Activated effector memory CD4-positive, alpha-beta T cell treated with anti-CD3 and anti-CD28 coated beads, Interleukin-2, amount 50 U/mL, for 16 hours (primary cell): ENCODE data around the gene C8G.

Source experiments
- DNase-seq: peaks from one replicate; pipeline ENCODE4 v3.0.0-alpha.2; 2020

Gene C8G

DNA sequence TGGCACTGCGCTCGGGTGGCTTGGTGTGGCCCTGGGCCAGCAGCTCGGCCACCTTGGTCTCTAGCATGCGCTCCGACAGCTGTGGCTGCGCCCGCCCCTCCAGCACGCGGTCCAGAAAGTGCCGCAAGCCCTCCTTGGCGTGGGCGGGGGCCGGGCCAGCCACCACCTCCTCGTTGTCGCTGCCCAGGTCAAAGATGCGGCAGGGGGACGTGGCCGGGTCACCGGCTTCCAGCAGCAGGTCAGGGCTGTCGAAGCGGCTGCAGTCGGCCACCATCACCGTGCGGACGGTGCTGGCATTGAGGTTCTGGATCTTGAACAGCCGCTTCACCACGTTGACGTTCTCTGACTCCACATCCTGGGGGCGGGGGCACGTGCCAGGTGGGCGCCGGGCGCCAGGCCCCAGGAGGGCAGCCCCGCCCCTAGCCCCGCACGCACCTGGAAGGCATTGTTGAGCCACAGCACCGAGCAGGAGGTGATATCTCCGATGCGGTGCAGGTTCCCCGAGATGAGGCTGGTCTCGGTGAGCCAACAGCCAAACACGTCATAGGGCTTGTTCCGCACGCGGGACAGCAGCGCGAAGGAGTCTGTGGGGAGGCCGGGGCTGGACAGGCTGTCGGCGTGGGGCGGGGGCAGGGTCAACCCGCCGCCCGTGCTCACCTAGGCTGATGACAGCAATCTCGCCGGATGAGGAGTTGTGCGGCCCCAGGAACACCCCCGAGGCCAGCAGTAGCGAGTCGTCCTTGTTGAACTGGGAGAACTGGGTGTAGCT, 2.7 kb upstream of the C8G start:
- DNase-seq, result no peak

DNA sequence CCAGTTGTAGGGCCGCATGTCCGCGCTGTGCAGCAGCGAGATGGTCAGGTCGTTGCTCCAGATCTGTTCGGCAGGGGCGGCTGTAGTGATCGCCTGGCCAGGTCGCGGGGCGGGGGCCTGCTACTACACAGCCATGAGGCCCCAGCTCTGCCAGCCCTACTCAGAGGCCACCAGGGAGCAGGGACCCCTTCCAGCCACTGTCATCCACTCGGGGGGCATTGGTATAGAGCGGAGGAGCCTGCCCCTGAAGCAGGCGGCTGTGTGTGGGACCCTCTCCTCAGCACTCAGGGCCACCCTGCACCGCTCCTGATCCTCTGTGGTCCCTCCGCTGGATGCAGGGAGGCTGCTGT, 2.2 kb upstream of the C8G start:
- DNase-seq, result no peak

DNA sequence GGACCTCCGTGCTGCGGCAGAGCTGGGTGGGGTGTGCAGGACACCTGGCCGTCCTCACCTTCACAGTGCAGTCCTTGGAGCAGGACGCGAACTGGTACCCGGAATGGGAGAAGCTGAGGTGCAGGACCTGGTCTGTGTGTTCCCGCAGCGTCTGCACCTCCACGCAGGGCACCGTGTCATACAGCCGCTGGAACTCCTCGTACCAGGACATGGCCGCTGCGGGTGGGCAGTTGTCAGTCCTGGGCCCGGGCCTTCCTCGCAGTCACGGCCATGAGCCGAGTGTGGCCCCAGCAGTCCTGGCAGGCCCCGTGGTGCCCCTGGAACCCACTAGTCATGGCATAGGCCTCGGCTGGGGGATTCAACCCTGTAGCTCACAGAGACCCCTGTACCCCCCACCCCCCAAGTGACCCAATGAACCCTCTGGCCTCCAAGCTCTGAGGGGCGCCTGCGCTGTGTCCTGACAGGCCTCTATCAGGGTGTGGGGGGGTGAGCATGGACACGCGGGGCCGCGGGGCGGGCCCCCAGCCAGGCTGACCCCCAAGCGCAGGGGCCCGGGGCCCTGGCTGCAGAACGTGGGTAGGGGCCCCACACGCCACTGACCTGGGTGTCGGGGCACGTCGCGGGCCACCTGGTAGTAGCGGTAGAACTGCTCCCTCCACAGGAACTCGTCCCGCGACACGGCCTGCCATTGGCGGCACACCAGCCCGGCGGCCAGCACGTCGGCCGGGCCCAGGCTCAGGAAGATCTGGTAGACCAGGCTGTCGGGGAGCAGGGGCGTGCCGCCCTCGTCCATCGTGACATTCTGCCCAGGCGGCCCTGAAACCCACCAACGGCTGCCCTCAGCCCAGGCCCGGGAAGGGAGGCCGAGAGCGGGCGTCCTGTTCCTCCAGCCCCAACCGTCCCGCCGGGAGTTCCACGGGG, 1.5 kb upstream of the C8G start:
- peak; percentile 79 for DNase-seq

DNA sequence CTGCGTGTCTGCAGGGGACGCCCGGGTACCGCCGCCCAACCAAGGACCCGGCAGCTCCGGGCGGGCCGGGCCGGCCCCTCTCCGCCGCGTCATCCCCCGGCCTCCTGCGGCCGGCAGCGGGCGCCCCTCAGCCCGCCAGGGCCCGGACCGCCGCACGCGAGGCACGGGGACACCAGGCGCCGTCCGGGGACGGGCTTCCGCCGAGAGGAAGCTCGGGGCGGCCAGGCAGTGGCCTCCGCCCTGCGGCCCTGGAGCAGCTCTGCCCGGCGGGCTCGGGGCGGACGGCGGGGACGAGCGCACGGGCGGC, 878 bp upstream of the C8G start:
- DNase-seq, result no peak

- DNase-seq, result no peak
Observed at GRCh38 chr9:136945333-136946227, 537 bp downstream of the C8G start.

GRCh38 chr9:136946228-136947027, 1.4 kb downstream of the C8G start:
- no peak for DNase-seq

- no peak for DNase-seq
Observed at GRCh38 chr9:136947028-136947891, 2.2 kb downstream of the C8G start.

DNA sequence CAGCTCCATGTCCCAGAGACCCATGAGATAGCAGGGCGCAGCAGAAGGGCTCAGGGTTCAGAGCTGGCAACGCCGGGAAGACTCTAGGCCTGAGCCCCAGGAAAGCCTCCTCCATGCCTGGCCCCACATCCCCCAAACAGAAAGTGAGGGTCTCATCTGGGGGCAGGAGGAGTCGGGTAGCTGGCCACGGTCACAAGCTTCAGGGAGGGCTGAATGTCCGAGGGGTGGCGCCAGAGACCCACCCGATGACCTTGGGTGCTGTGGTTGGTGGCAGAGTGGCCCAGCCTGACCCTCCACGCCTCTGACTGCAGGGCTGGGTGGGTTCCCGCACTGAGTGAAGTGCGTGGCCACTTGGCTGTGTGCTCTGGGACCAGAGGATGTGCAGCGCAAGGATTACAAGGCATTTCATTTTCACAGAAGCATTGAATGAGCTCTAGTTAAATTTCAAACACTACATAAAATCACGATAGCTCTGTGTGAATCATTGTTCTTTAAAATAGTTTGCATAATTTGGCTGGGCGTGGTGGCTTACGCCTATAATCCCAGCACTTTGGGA, 3.0 kb downstream of the C8G start:
- no peak for DNase-seq

GRCh38 chr9:136949239-136949816, 4.3 kb downstream of the C8G start:
- no peak for DNase-seq

GRCh38 chr9:136949817-136950655, 5.0 kb downstream of the C8G start:
- peak; percentile 99 for DNase-seq

GRCh38 chr9:136950656-136951276, 5.7 kb downstream of the C8G start:
- DNase-seq, result no peak

DNA sequence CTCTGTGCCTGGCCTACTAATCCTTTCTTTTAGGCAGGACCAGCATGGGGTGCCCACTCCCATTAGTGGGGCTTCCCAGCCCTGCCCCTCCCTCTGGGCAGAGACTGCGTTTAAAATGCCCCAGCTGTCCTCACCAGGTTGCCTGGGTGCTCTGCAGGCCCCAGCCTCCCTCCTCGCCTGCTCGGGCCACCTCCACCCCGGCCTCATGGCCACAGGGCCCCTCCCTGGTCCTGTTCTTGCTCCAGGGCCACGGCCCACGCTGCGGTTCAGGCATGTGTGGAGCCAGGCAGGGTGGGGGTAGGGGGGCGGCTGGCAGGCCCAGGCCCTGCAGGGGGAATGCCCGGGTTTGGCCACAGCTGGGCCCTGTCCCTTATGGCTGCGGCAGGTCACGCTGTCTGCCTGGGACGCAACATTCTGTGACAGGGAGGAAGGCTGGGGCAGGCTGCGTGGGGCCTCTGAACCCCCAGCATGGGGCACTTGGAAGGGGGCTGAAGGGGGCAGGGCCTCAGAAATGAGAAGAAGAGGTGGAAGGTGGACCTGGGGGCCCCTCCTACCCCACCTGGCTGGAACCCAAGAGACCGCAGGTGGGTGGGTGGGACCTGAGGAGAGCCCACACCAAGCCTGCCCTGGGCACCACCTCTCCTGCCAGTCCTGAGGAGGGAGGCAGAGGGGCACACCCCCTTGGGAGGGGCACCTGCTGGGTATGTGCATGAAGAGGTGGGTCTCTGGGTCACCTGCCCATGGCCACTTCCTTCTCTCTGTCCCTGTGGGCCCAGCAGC, 6.7 kb downstream of the C8G start, which contains the start of gene LCN12:
LCN12 (plus strand) TSS at position 733 of the 780 bp plus-strand sequence. CDS start 55 bp downstream, outside the sequence.
- no peak for DNase-seq

DNA sequence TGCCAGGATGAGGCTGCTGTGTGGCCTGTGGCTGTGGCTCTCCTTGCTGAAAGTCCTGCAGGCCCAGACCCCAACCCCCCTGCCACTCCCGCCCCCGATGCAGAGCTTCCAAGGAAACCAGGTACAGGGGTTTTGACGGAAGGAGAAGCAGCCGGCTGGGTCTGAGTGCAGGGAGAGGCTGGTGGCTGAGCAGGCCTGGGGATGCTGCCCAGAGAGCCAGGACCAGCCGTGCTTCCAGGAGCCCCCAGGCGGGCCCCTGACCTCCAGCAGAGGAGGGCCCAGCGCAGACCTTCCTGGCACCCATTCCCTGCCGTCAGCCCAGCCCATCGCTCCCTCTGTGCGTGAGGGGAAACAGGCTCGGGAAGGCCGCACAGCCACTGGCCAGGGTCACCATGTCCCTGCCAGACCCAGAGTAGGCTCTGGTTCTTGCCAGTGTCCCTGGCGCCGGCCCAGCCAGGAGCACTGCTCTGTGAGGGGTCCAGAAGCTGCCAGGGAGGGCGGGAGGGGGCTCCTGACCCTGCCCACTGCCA, 7.3 kb downstream of the C8G start:
- DNase-seq, result no peak

- DNase-seq, result no peak
Observed at GRCh38 chr9:136952876-136953770, 8.1 kb downstream of the C8G start.

DNA sequence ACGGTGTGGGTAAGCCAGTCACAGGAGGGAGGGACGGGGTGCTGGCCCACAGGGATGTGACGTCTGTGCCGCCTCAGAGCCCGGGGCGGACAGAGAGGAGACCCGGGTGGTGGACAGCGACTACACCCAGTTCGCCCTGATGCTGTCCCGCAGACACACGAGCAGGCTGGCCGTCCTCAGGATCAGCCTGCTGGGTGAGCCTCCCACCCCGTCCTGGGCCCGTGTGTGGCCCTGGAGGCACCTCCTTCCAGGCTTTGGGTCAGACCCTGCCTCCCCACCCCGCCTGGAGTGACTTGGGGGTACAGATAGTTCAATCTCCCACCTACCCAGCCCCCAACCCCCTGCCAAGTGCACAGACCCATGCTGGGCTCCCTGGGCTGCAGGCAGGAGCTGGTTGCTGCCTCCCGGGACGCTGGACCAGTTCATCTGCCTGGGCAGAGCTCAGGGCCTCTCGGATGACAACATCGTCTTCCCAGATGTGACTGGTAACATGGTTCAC, 8.8 kb downstream of the C8G start:
- DNase-seq, result no peak

GRCh38 chr9:136954270-136955083, 9.4 kb downstream of the C8G start:
- no peak for DNase-seq
